Forelimb muscle (tissue), 1 donor: ENCODE results near the gene MEF2D. TPM values are rescaled to one million over a fixed set of nuclear protein-coding genes. Genes with fewer than 3 reads are reported as not detected.

ENCODE experiments used
- DNase-seq: peaks from one replicate; pipeline ENCODE4 v3.0.0-alpha.2; 2013; ENCODE audit warnings: low read depth
- polyA plus RNA-seq: library from polyadenylated mRNA; unstranded; fragments of 120-200 nt; gene quantifications from one replicate; pipeline ENCODE4 v1.2.1, GENCODE V29; 2013; ENCODE audit not compliant: insufficient read length

The MEF2D gene
- polyA plus RNA-seq, 1 donor = 78.6 TPM

DNA sequence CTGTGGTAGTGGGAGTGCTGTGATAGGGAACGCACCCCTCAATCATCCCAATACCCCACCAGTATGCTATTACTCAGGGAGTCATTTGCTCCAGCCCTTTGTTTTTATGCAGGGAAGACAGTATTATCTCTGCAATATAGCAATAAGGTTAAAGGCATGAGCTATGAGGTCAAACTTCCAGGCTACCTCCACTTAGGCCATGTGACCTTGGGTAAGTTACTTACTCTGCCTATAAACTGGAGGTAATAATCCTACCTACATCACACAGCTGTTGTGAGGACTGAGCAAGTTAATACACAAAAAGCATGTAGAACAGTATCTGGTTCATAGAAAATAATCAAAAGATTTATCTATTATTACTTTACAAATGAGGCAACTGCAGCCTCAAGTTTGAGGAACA is 30.1 kb downstream of the MEF2D start:
- DNase-seq = no peak

DNA sequence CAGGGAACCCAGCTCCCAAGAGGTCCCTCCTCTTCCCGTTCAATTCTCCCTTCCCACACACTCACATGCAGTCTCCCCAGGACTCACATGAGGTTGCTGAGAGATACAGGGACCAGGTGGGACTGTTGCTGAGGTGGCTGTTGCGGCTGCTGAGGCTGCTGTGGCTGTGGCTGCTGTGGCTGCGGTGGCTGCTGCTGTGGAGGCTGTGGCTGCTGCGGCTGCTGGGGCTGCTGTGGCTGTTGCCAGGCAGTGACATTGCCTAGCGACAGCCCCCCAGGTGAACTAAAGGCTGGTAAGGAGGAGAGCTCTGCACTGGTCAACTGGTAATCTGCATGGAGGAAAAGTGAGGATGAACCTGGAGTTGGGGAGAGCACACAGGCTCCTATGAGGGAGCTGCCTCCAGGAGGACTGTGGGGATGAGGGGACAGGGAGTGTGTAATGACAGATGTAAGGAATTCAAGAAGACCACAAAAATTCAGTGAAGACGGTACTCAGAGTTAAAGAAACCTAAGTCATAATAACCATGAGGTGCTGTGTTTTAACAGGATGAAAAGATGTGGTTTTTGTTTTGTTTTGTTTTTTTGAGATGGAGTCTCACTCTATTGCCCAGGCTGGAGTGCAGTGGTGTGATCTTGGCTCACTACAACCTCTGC is 31.8 kb downstream of the MEF2D start:
- DNase-seq = no peak

- no peak for DNase-seq
These were observed 32.7 kb downstream of the MEF2D start for GRCh38 chr1:156467906-156468305.

- no peak for DNase-seq
These were observed 33.2 kb downstream of the MEF2D start for GRCh38 chr1:156467385-156467784.

DNA sequence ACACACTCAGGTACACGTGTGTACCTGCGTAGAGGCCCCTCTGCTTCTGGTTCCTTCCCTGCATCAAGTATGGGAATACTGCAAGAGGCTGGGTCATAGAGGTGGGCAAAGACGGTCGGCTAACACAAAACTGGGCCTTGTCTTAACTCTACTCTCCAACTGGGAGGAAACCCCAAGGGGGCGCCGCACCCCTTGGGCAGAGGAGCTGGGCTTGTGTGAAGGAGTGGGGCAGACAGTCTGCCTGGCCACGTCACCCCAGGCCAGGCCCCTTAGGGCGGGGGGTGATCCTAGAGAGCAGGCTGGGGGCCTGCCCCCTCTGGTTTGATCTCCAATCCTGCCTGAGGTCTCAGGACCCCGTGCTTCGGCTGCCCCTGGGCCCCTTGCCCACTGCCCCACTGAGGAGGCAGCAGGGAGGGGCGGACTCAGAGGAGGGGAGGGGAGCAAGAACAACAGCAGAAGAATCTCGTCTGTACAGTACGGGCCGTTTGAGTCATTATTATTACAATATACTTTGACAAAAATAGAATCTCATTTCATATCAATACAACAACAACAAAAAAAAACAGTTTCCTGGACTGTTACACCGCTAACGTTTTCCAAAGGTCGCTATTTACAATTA is 34.7 kb downstream of the MEF2D start:
- DNase-seq = no peak

DNA sequence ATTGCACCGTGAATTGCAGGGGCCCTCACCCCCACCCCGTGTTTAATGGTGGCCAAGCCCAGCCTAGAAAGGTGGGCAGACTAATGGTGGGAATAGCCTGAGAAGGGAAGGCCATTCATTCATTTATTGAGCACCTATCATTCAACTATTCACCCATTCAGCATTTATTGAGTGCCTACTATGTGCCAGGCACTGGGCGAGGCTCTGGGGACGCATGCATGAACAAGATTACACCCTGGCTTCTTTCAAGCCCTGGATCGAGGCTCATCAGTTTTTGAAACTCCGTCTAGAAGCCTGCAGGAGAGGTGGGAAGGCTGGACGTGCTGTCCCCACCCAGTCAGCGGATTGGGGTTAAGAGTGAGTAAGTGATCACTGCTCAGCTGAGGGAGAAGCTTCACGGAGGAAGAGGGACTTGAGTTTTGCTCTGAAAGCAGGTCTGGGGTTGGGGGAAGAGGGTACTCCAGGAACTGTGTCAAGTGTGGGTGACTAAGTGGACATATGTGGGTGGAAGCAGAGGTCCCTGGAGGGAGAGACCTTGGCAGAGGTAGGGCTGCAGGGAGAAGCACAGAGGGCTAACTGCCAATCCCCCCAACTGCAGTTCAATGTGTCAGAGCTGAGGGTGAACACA is 35.6 kb downstream of the MEF2D start:
- no peak for DNase-seq

DNA sequence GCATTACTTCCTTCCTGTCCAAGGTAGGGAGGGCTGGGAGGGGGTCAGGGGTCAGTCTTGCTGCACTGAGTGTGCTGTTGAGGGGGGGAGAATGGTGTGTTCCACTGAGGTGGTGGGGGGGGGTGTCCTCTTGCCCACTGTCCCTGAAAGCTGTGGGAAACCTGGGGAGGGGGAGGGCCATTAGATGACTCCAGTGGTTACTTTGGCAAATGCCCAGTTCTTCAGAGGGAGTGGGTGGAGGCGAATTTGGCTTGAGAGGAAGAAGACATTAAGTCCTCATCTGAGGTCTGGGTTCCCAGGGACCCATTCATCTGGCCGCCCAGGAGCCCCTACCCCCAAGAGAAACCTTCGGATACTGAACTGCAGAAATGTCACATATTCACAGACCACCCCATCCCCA is 36.2 kb downstream of the MEF2D start:
- DNase-seq = no peak

DNA sequence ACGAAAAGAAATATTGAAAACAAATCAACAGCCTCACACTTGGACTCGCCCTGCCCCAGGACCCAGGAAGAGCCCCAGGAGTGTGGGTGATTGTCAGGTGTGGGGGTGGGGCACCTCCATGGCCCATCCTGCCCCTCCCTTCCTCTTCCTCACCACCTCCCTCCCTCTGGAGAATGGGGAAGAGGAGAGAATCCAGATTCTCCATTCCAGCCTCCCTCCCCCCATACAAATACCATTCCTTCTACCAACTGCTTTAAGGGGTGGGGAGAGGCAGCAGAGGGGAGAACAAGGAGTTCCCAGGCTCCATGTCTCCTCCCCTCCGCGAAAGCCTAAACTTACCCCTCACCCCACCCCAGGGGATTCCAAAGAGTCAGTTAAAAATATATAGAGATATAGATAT is 36.7 kb downstream of the MEF2D start:
- no peak for DNase-seq

DNA sequence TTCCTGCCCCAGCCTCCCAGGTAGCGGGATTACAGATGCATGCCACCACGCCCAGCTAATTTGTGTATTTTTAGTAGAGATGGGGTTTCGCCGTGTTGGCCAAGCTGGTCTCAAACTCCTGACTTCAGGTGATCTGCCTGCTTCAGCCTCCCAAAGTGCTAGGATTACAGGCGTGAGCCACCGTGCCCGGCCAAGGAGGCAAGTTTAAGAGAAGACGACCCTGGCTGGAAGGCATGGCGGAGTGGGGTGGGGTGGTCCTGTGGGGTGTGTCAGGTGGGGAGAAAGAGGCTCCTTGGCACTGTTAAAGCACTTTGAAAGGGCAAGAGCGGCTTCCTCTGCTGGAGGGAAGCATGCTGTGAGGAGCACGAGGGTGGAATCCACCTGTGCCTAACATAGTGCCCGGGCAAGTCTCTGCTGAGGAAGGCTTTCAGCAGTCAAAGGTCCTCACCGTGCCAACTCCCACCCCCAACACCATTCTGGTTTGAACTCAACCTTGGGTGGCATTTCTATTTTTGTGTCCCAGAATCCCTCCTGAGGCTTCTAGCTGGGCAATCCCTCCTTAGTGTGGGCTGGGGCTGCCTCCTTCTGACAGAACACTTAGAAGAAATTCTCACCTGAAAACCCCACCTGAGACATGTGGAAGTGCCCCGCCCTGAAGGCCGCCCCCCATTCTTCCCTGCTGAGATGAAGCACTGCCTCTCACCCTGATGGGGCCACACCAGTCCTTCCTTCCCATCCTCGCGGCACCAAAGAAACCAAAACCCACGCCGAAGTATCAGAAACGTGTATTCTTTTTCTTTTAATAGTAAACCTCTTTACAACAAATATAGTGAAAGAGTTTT is 37.4 kb downstream of the MEF2D start:
- DNase-seq = no peak

DNA sequence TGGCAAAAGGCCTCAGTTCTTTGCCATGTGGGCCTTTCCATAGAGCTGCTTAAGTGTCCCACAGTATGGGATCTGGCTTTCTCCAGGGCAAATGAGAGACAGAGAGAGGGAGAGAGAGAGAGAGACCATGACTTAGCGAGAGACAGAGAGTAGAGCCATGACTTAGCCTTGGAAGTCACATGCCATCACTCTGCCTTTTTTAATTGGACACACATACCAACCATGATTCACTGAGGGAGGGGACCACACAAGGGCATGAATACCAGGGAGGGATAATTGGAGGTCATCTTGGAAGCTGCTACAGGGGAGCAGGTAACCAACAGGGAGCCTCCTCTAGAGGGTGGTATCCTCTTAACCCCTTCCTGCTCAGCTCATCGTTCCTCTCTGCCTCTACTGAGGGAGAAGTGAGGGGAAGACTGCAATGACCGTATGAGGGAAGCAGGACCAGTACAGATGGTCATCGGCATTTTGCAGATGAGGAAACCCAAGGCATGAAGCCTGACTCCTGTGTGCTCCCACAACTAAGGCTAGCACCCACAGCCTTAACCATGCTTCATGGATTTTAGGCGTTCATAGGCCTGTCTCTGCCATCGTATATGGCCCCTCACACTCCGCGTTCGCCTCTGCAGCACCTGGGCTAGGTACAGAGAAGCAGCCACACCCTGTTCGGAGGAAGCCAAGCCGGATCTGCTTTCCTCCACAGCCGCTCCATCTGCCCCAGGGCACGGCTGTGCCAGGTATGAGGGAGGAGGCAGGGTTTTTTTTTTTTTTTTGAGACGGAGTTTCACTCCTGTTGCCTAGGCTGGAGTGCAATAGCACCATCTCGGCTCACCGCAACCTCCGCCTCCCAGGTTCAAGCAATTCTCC is 38.6 kb downstream of the MEF2D start:
- DNase-seq = no peak

- DNase-seq = no peak
These were observed 39.5 kb downstream of the MEF2D start for GRCh38 chr1:156461109-156461508.

- no peak for DNase-seq
These were observed 40.0 kb downstream of the MEF2D start for GRCh38 chr1:156460525-156460924.

DNA sequence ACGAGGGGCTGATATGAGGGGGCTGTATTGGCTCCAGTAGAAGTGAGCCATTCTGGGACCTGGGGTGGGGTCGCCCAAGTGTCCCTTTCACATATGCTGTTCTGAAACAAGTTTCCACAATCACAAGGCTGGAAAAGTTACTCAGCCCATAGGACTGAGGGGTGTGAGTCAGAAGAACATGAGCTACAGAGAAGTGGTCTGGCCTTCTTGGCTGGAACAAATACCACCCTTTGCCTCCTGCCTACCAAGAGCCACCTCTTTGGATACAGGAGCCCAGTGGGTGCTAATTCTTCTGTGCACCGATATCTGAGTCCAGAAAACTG is 42.4 kb downstream of the MEF2D start:
- DNase-seq = no peak

GRCh38 chr1:156456625-156457465 is 43.7 kb downstream of the MEF2D start:
- DNase-seq = peak; percentile 92

- no peak for DNase-seq
These were observed 45.2 kb downstream of the MEF2D start for GRCh38 chr1:156455362-156455761.

GRCh38 chr1:156452907-156453306 is 47.7 kb downstream of the MEF2D start:
- no peak for DNase-seq

DNA sequence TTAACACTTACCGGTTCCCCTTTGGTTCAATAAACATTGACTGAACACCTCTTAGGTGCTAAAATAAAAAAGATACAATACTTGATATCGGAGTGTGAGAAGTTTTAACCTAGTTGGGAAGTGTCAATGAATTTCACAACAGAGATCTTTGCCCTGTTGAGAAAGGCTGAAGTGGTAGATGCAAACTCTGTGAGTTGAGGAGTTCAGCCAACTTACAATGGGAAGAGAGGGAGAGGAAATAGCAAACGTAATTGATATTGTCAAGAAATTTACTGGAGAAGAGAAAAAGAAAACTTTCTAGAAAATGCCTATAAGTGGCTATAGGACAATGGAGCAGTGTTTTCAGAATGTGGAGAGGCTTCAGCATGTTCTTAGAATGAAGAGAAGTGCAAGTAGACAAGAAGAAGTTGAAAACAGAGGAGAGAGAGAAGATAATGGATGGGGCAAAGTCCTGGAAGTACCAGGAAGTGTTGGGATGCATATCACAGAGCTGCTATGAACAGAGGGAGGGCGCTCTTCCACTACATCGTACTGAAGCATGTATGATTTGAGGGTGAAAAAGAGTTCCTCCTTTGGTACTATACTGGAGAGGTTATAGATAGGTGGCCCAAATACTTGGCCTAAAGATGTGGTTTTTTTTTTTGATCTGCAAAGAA is 48.9 kb downstream of the MEF2D start:
- DNase-seq = no peak

DNA sequence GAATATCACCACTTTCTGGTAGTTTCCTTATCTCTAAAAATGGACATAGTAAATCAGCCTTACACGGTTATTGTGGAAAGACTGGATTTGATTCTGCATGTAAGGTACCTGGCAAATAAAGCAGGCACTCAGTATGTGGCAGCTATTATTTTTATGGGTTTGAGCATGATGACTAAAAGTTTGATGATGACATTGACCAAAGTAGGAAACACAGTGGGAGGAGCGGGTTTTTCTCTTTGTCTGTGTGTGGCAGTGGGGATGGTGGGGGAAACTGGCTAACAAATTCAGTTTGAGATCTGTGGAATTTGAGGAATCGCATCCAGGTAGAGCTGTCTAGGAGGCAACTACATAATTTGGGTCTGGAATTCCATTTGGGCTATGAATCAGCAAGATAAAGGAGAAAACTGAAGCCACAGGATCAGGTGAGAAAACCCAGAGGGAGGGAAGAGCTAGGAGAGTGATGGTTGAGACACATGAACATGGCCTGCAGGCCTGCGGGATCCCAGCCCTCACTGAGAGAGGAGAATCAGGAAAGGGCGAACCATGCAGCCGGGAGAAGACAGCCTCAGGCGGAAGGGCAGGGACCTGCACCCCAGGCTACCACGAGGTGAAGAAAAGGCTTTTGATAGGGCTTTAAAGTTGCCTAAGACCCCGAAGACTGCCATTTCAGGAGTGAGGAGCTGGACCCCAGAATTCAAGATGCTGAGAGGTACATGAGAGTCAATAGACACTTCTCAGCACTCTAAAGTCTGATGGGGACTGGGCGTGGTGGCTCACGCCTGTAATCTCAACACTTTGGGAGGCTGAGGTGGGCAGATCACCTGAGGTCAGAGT is 52.2 kb downstream of the MEF2D start:
- DNase-seq = no peak

- peak; percentile 40 for DNase-seq
These were observed 54.7 kb downstream of the MEF2D start for GRCh38 chr1:156445789-156446263.
